GM18526 (cell line): ENCODE results near the gene CREM.

Experiments
- POLR2A ChIP-seq: IDR thresholded peaks from 3 replicates; pipeline ENCODE4 v1.6.1; 2011; ENCODE audit not compliant: insufficient read length; ENCODE audit errors: extremely low read depth

CREM gene

GRCh38 chr10:35127289-35127891, 744 bp downstream of the CREM start:
- TF ChIP-seq POLR2A = no peak

- TF ChIP-seq POLR2A = no peak
Observed at GRCh38 chr10:35129185-35129674, 2.6 kb downstream of the CREM start.

- TF ChIP-seq POLR2A = no peak
Observed at GRCh38 chr10:35130663-35131062, 4.0 kb downstream of the CREM start.

- no peak for TF ChIP-seq POLR2A
Observed at GRCh38 chr10:35132727-35133126, 6.1 kb downstream of the CREM start.

- TF ChIP-seq POLR2A = no peak
Observed at GRCh38 chr10:35133586-35133985, 6.9 kb downstream of the CREM start.

GRCh38 chr10:35135861-35136260, 9.2 kb downstream of the CREM start:
- TF ChIP-seq POLR2A = no peak

- no peak for TF ChIP-seq POLR2A
Observed at GRCh38 chr10:35136263-35136815, 9.7 kb downstream of the CREM start.

- no peak for TF ChIP-seq POLR2A
Observed at GRCh38 chr10:35140126-35140525, 13.5 kb downstream of the CREM start.

- TF ChIP-seq POLR2A = no peak
Observed at GRCh38 chr10:35140727-35141126, 14.1 kb downstream of the CREM start.

GRCh38 chr10:35150308-35150707, 23.7 kb downstream of the CREM start:
- TF ChIP-seq POLR2A = no peak

- no peak for TF ChIP-seq POLR2A
Observed at GRCh38 chr10:35152992-35153391, 26.3 kb downstream of the CREM start.

GRCh38 chr10:35153716-35154115, 27.1 kb downstream of the CREM start:
- TF ChIP-seq POLR2A = no peak

- no peak for TF ChIP-seq POLR2A
Observed at GRCh38 chr10:35160743-35161142, 34.1 kb downstream of the CREM start.

- no peak for TF ChIP-seq POLR2A
Observed at GRCh38 chr10:35161906-35162305, 35.3 kb downstream of the CREM start.

GRCh38 chr10:35165136-35165535, 38.5 kb downstream of the CREM start:
- TF ChIP-seq POLR2A = no peak

- TF ChIP-seq POLR2A = no peak
Observed at GRCh38 chr10:35165811-35166210, 39.2 kb downstream of the CREM start.

- TF ChIP-seq POLR2A = no peak
Observed at GRCh38 chr10:35166607-35167006, 40.0 kb downstream of the CREM start.

GRCh38 chr10:35167342-35167741, 40.7 kb downstream of the CREM start:
- no peak for TF ChIP-seq POLR2A

GRCh38 chr10:35172146-35172545, 45.5 kb downstream of the CREM start:
- TF ChIP-seq POLR2A = no peak
